PC-9 (cell line): Measurements from ENCODE around the gene MYH15.

ENCODE experiments used
- CTCF ChIP-seq: fragments of 200-600 bp; sonication (generic); conservative IDR thresholded peaks from 2 replicates; pipeline ENCODE4 v1.6.1; 2017; ENCODE audit warnings: mixed run types, antibody characterized with exemption, mild to moderate bottlenecking, moderate library complexity
- EZH2 ChIP-seq: fragments of 200-600 bp; sonication (generic); IDR thresholded peaks from 2 replicates; pipeline ENCODE4 v1.8.0; 2017; ENCODE audit warnings: antibody characterized with exemption, low read depth

- TF ChIP-seq CTCF (no peak), EZH2 (no peak)
Observed at GRCh38 chr3:108414007-108414406, 96.4 kb downstream of the MYH15 start.
